ENCODE data around the gene RPAIN.

The RPAIN gene

DNA sequence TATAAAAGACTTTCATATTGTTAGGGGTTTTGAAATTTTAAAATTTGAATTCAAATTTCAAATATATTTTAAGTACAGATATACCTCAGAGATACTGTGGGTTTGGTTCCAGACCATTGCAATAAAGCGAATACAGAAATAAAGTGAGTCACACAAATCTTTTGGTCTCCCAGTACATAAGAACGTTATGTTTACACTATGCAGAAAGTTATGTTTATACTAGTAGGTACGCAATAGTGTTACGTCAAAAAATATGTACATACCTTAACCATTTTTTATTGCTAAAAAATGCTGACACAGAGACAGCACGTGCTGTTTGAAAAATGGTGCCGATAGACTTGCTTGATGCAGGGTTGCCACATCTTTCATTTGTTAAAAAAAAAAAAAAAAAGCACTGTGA lies 20.2 kb upstream of the RPAIN start:
- Histone ChIP-seq H3K36me3 (ENCODE audit: low read length) (peaks cover 63% of the 10 kb centered on the region), H3K27ac (ENCODE audit: low read depth, low read length) (no peak overlapping the region), H3F3A (ENCODE audit: insufficient read depth) (0 out of 2 replicates have a peak, but pooled peaks cover 4% of the 10 kb centered on the region), H3K4me2 (ENCODE audit: low read depth, low read length, poor library complexity, severe bottlenecking) (no peak overlapping the region), H3K27me3 (ENCODE audit: low read length) (no peaks in the 10 kb centered on the region), H3K9me2 (replicated peaks; ENCODE audit: insufficient read depth, low read length) (no peaks in the 10 kb centered on the region), H3K9ac (ENCODE audit: low read length) (no peak overlapping the region), H2AFZ (ENCODE audit: low read depth, low read length, severe bottlenecking) (no peak overlapping the region), H3K9me3 (ENCODE audit: insufficient read depth, low read length) (no peaks in the 10 kb centered on the region), H4K20me1 (ENCODE audit: low read depth, low read length) (0 out of 2 replicates have a peak, but pooled peaks cover 2% of the 10 kb centered on the region), H3K79me2 (ENCODE audit: insufficient read depth, low read length) (no peaks in the 10 kb centered on the region; the same call in 1 of the 2 replicates), H3K4me3 (ENCODE audit: insufficient read depth, low read length, poor library complexity, severe bottlenecking) (no peak overlapping the region)
- no peak for TF ChIP-seq EZH2phosphoT487 (conservative IDR thresholded peaks at IDR 0.05; ENCODE audit: low read length)
- TF ChIP-seq, protein P1, sequence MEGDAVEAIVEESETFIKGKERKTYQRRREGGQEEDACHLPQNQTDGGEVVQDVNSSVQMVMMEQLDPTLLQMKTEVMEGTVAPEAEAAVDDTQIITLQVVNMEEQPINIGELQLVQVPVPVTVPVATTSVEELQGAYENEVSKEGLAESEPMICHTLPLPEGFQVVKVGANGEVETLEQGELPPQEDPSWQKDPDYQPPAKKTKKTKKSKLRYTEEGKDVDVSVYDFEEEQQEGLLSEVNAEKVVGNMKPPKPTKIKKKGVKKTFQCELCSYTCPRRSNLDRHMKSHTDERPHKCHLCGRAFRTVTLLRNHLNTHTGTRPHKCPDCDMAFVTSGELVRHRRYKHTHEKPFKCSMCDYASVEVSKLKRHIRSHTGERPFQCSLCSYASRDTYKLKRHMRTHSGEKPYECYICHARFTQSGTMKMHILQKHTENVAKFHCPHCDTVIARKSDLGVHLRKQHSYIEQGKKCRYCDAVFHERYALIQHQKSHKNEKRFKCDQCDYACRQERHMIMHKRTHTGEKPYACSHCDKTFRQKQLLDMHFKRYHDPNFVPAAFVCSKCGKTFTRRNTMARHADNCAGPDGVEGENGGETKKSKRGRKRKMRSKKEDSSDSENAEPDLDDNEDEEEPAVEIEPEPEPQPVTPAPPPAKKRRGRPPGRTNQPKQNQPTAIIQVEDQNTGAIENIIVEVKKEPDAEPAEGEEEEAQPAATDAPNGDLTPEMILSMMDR (IDR thresholded peaks at IDR 0.05; ENCODE audit: insufficient read depth, low read length, poor library complexity, severe bottlenecking) = no peak

DNA sequence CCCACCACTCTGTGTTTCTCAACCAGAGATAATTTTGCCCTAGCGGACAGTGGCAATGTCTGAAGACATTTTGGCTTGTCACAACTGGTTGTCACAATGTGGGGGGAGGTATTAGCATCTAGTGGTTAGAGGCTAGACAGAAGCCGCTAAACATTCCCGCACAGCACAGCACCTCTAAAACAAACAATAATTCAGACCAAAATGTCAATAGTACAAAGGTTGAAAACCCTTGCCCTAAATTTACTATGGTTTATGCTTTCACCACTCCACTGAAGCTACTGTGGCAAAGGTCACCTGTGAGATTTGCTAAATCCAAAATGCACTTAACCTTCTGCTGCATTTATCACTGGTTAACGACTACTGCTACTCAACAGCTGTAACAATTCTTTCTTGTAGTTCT lies 14.6 kb upstream of the RPAIN start:
- no peak overlapping the region for H3K27ac ChIP-seq (ENCODE audit: low read depth, low read length)
- H3K9me3 ChIP-seq (ENCODE audit: insufficient read depth, low read length) = no peaks in the 10 kb centered on the region
- peaks cover 16% of the 10 kb centered on the region; the same call in 1 of the 2 replicates for H3K79me2 ChIP-seq (ENCODE audit: insufficient read depth, low read length)
- no peak overlapping the region for H3K9ac ChIP-seq (ENCODE audit: low read length)
- H4K20me1 ChIP-seq (ENCODE audit: low read depth, low read length) = 0 out of 2 replicates have a peak, but pooled peaks cover 6% of the 10 kb centered on the region
- TF ChIP-seq EZH2phosphoT487 (conservative IDR thresholded peaks at IDR 0.05; ENCODE audit: low read length) = no peak
- TF ChIP-seq, protein P1 (IDR thresholded peaks at IDR 0.05; ENCODE audit: insufficient read depth, low read length, poor library complexity, severe bottlenecking) = no peak
- H3K4me3 ChIP-seq (ENCODE audit: insufficient read depth, low read length, poor library complexity, severe bottlenecking) = no peak overlapping the region
- no peak overlapping the region for H2AFZ ChIP-seq (ENCODE audit: low read depth, low read length, severe bottlenecking)
- no peaks in the 10 kb centered on the region for H3F3A ChIP-seq (ENCODE audit: insufficient read depth)
- H3K36me3 ChIP-seq (ENCODE audit: low read length) = peaks cover 72% of the 10 kb centered on the region
- H3K4me2 ChIP-seq (ENCODE audit: low read depth, low read length, poor library complexity, severe bottlenecking) = no peak overlapping the region
- H3K9me2 ChIP-seq (replicated peaks; ENCODE audit: insufficient read depth, low read length) = no peaks in the 10 kb centered on the region
- no peaks in the 10 kb centered on the region for H3K27me3 ChIP-seq (ENCODE audit: low read length)

DNA sequence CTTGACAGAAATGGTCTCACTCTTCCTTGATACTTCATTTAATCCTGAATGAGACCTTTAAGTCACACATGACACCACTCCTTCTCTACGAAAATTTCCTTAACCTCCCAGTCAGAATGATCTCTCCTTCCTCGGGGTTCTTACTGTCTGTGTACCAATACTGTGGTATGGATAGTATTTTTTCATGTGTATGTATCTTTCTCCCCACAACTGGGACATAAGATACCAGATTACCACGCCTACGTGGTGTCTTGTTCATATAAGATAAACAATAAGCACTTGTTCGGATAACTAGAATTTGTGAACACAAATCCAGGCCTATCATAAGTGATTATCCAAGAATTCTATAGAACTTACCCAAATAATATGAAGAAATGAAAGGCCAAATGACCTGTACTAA lies 11.8 kb upstream of the RPAIN start:
- Histone ChIP-seq H3K4me2 (ENCODE audit: low read depth, low read length, poor library complexity, severe bottlenecking) (no peak overlapping the region), H3F3A (ENCODE audit: insufficient read depth) (no peaks in the 10 kb centered on the region), H3K27ac (ENCODE audit: low read depth, low read length) (no peak overlapping the region), H3K79me2 (ENCODE audit: insufficient read depth, low read length) (peaks cover 34% of the 10 kb centered on the region), H2AFZ (ENCODE audit: low read depth, low read length, severe bottlenecking) (no peak overlapping the region), H3K27me3 (ENCODE audit: low read length) (no peaks in the 10 kb centered on the region), H3K9ac (ENCODE audit: low read length) (no peak overlapping the region), H3K36me3 (ENCODE audit: low read length) (peaks cover 69% of the 10 kb centered on the region), H3K4me3 (ENCODE audit: insufficient read depth, low read length, poor library complexity, severe bottlenecking) (no peak overlapping the region), H3K9me3 (ENCODE audit: insufficient read depth, low read length) (no peaks in the 10 kb centered on the region), H4K20me1 (ENCODE audit: low read depth, low read length) (0 out of 2 replicates have a peak, but pooled peaks cover 6% of the 10 kb centered on the region), H3K9me2 (replicated peaks; ENCODE audit: insufficient read depth, low read length) (no peaks in the 10 kb centered on the region)
- no peak for TF ChIP-seq EZH2phosphoT487 (conservative IDR thresholded peaks at IDR 0.05; ENCODE audit: low read length)

DNA sequence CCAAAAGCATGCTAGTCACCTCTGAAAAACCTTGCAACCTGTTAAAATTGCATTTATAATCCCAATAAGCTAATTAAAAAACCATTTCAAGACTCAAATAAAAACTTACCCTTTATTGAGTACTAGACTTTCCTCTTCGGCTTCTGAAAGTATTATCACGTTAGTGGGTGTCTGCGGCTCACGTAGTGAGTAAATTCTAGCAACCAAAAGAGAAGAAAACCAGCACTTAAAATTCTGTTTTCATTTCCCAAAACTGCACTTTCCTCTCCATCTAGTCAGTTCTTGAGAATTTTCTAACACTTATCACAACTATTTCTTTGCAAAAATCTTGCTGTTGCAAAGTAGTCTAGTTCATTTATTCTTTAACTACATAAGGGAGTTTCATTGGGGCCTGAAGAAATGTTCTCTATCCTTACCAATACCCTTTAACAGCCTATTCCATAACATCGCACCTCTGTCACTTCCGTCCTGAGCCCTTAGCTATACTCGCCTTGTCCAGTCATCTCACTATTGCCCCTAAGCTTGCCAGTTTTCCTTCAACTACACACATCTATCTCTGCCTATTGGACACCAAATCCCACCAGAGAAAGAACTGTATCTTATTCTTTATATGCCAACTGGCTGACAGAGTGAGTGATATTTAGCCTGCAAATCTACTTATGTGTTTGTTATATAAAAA lies 9.2 kb upstream of the RPAIN start:
- Histone ChIP-seq H3K36me3 (ENCODE audit: low read length) (peaks cover 65% of the 10 kb centered on the region), H3F3A (ENCODE audit: insufficient read depth) (no peaks in the 10 kb centered on the region), H3K4me3 (ENCODE audit: insufficient read depth, low read length, poor library complexity, severe bottlenecking) (no peak overlapping the region), H3K4me2 (ENCODE audit: low read depth, low read length, poor library complexity, severe bottlenecking) (no peak overlapping the region), H3K9me2 (replicated peaks; ENCODE audit: insufficient read depth, low read length) (no peaks in the 10 kb centered on the region), H4K20me1 (ENCODE audit: low read depth, low read length) (peaks cover 4% of the 10 kb centered on the region; the same call in 1 of the 2 replicates), H3K27ac (ENCODE audit: low read depth, low read length) (no peak overlapping the region), H3K9me3 (ENCODE audit: insufficient read depth, low read length) (no peaks in the 10 kb centered on the region), H3K27me3 (ENCODE audit: low read length) (no peaks in the 10 kb centered on the region), H3K9ac (ENCODE audit: low read length) (no peak overlapping the region), H3K79me2 (ENCODE audit: insufficient read depth, low read length) (peaks cover 53% of the 10 kb centered on the region), H2AFZ (ENCODE audit: low read depth, low read length, severe bottlenecking) (no peak overlapping the region)
- TF ChIP-seq, protein P1 (IDR thresholded peaks at IDR 0.05; ENCODE audit: insufficient read depth, low read length, poor library complexity, severe bottlenecking) = no peak
- TF ChIP-seq EZH2phosphoT487 (conservative IDR thresholded peaks at IDR 0.05; ENCODE audit: low read length) = no peak
